A549 (cell line): ENCODE results near the gene C8A.

Source experiments
- CTCF ChIP-seq: fragments of >200 bp; sonication (Bioruptor Twin); formaldehyde crosslinking; IDR thresholded peaks from 3 replicates; pipeline ENCODE4 v1.5.1; 2016
- JUN ChIP-seq, 2 experiments: fragments of >200 bp; sonication (Bioruptor Twin); formaldehyde crosslinking; IDR thresholded peaks; 2 replicates in 1 of 2; 3 replicates in 1 of 2; pipeline ENCODE4 v1.6.1; 2016 to 2017
- KDM1A ChIP-seq: fragments of 200-600 bp; sonication (generic); IDR thresholded peaks from 2 replicates; pipeline ENCODE4 v1.6.1; 2016; ENCODE audit warnings: low read depth, mild to moderate bottlenecking

GRCh38 chr1:56958526-56958925 is 103.9 kb downstream of the C8A start:
- no peak for TF ChIP-seq JUN (IDR thresholded peaks at IDR 0.05)
- TF ChIP-seq CTCF: no peak
- TF ChIP-seq KDM1A: no peak
